Liver (tissue), 9 donors: ENCODE data around the gene CTU2. TPM values are rescaled to one million over a fixed set of nuclear protein-coding genes. Genes with fewer than 3 reads are reported as not detected.

Source experiments
- DNase-seq: peaks from one replicate; pipeline ENCODE4 v3.0.0-alpha.2; 2017; ENCODE audit warnings: low spot score
- H3K27ac ChIP-seq, 2 donors: one replicate each; pipeline ENCODE4 v1.7.0; 2013; ENCODE audit warnings: inconsistent platforms in 2 of 2, low read length in 2 of 2, control low read depth in 1 of 2, low read depth in 1 of 2, mild to moderate bottlenecking in 1 of 2
- H3K27me3 ChIP-seq, 4 donors: one replicate each; pipeline versions ENCODE4 v1.6.1 to v1.7.0; 2013; ENCODE audit warnings: low read length in 3 of 4, inconsistent platforms in 1 of 4, mild to moderate bottlenecking in 1 of 4, moderate library complexity in 1 of 4; ENCODE audit not compliant: control insufficient read depth in 4 of 4, insufficient read depth in 4 of 4
- H3K36me3 ChIP-seq, 4 donors: one replicate each; pipeline versions ENCODE4 v1.6.1 to v1.7.0; 2013; ENCODE audit warnings: low read length in 3 of 4, mild to moderate bottlenecking in 3 of 4, low read depth in 1 of 4, moderate library complexity in 1 of 4; ENCODE audit not compliant: control insufficient read depth in 4 of 4, insufficient read depth in 3 of 4
- H3K4me1 ChIP-seq, 4 donors: one replicate each; pipeline versions ENCODE4 v1.6.1 to v1.7.0; 2013; ENCODE audit warnings: low read length in 3 of 4, mild to moderate bottlenecking in 3 of 4, moderate library complexity in 1 of 4; ENCODE audit not compliant: control insufficient read depth in 4 of 4, insufficient read depth in 4 of 4
- H3K4me3 ChIP-seq, 3 donors: one replicate each; pipeline versions ENCODE4 v1.6.1 to v1.7.0; 2013; ENCODE audit warnings: low read length in 3 of 3, control low read depth in 1 of 3, low read depth in 1 of 3, mild to moderate bottlenecking in 1 of 3
- H3K9ac ChIP-seq, 2 donors: one replicate each; pipeline ENCODE4 v1.7.0; 2013; ENCODE audit warnings: low read length in 2 of 2, mild to moderate bottlenecking in 2 of 2, moderate library complexity in 2 of 2, control low read depth in 1 of 2, low read depth in 1 of 2
- H3K9me3 ChIP-seq, 4 donors: one replicate each; pipeline versions ENCODE4 v1.6.1 to v1.7.0; 2013; ENCODE audit warnings: low read length in 3 of 4; ENCODE audit not compliant: control insufficient read depth in 4 of 4
- ATF3 ChIP-seq: IDR thresholded peaks from 2 replicates; pipeline ENCODE4 v1.6.1; 2016; ENCODE audit warnings: antibody characterized with exemption
- EGR1 ChIP-seq, 2 donors: IDR thresholded peaks; 2 replicates each; pipeline ENCODE4 v1.6.1; 2016 to 2018; ENCODE audit warnings: antibody characterized with exemption in 2 of 2, low read depth in 2 of 2
- FOXA1 ChIP-seq: IDR thresholded peaks from 2 replicates; pipeline ENCODE4 v1.6.1; 2016; ENCODE audit warnings: antibody characterized with exemption
- GABPA ChIP-seq, 2 donors: IDR thresholded peaks in 1 of 2; conservative IDR thresholded peaks in 1 of 2; 2 replicates each; pipeline ENCODE4 v1.6.1; 2016; ENCODE audit warnings: antibody characterized with exemption in 2 of 2, mild to moderate bottlenecking in 1 of 2, moderate library complexity in 1 of 2
- HNF4A ChIP-seq, 2 donors: conservative IDR thresholded peaks; 2 replicates each; pipeline ENCODE4 v1.6.1; 2016; ENCODE audit warnings: antibody characterized with exemption in 2 of 2, mild to moderate bottlenecking in 2 of 2
- HNF4G ChIP-seq: IDR thresholded peaks from 2 replicates; pipeline ENCODE4 v1.6.1; 2016; ENCODE audit warnings: antibody characterized with exemption
- JUND ChIP-seq, 2 donors: IDR thresholded peaks; 2 replicates each; pipeline ENCODE4 v1.6.1; 2016; ENCODE audit warnings: antibody characterized with exemption in 2 of 2
- NR2F2 ChIP-seq: IDR thresholded peaks from 2 replicates; pipeline ENCODE4 v1.6.1; 2016; ENCODE audit warnings: antibody characterized with exemption
- RAD21 ChIP-seq, 2 donors: IDR thresholded peaks; 2 replicates each; pipeline ENCODE4 v1.6.1; 2016; ENCODE audit warnings: antibody characterized with exemption in 2 of 2, mild to moderate bottlenecking in 2 of 2
- RXRA ChIP-seq, 2 donors: IDR thresholded peaks; 2 replicates each; pipeline ENCODE4 v1.6.1; 2017 to 2018; ENCODE audit warnings: antibody characterized with exemption in 2 of 2, mild to moderate bottlenecking in 1 of 2
- TAF1 ChIP-seq: conservative IDR thresholded peaks from 2 replicates; pipeline ENCODE4 v1.6.1; 2016; ENCODE audit warnings: antibody characterized with exemption, mild to moderate bottlenecking
- YY1 ChIP-seq: IDR thresholded peaks from 2 replicates; pipeline ENCODE4 v1.6.1; 2016; ENCODE audit warnings: antibody characterized with exemption, mild to moderate bottlenecking
- ZBTB33 ChIP-seq: IDR thresholded peaks from 2 replicates; pipeline ENCODE4 v1.6.1; 2016; ENCODE audit warnings: antibody characterized with exemption
- WGBS: extraction: QIAGEN DNeasy Blood & Tissue Kit; methylation state at CpG from one replicate; pipeline ENCODE4 v1.1.7; 2013; 5-methylcytosine and 5-hydroxymethylcytosine counted together
- polyA plus RNA-seq, 2 donors: library from polyadenylated mRNA; stranded (reverse) in 1 of 2; unstranded in 1 of 2; fragments of 200-250 nt in 1 of 2; fragments of >200 nt in 1 of 2; fragmentation: Nextera tagmentation in 1 of 2; extraction: Ambion mirVana in 1 of 2; gene quantifications; one replicate each; pipeline versions ENCODE4 v1.2.1 to v1.2.3, GENCODE V29; 2013 to 2015
- total RNA-seq, 2 donors: library from RNA; depleted of rRNA; stranded (reverse); fragments of >200 nt; gene quantifications; one replicate each; pipeline ENCODE4 v1.2.3, GENCODE V29; 2014
- TF ChIP-seq, protein P1 (sequence below): fragments of 150-350 bp; IDR thresholded peaks from 2 replicates; pipeline ENCODE4 v1.5.1; 2017; ENCODE audit warnings: improper control_type of control experiment, low read depth, low read length; ENCODE audit not compliant: missing input control
- donor health status: healthy.
- donor health status: healthy.
- donor health status: healthy.
- donor health status: healthy.
- donor health status: healthy.

Gene CTU2
- total and polyA plus RNA-seq, 4 donors, result 7.0 to 8.5 (median 7.4) TPM

GRCh38 chr16:88678224-88678979 is 27.9 kb upstream of the CTU2 start:
- no peak overlapping the region for H3K27ac ChIP-seq
- H3K4me3 ChIP-seq, result no peak overlapping the region
- H3K9ac ChIP-seq, result no peak overlapping the region
- DNase-seq, result no peak
- H3K27me3 ChIP-seq, result no peaks in the 10 kb centered on the region
- H3K36me3 ChIP-seq, result peaks cover 0 to 8% (median 0%) of the 10 kb centered on the region in 4 donors
- WGBS, result 64% methylated on average over 32 of the region's 32 CpGs
- peaks cover 0 to 8% (median 0%) of the 10 kb centered on the region in 4 donors for H3K4me1 ChIP-seq
- H3K9me3 ChIP-seq, result no peaks in the 10 kb centered on the region
- no peak for TF ChIP-seq TAF1
- TF ChIP-seq RAD21 (IDR thresholded peaks at IDR 0.05), result no peak
- TF ChIP-seq YY1, result no peak

- no peak for DNase-seq
- Histone ChIP-seq H3K27ac (no peak overlapping the region), H3K27me3 (no peaks in the 10 kb centered on the region), H3K9ac (no peak overlapping the region), H3K9me3 (no peaks in the 10 kb centered on the region), H3K4me1 (peaks cover 3 to 15% (median 4%) of the 10 kb centered on the region in 4 donors), H3K36me3 (no peaks in the 10 kb centered on the region), H3K4me3 (no peak overlapping the region)
- no peak for TF ChIP-seq TAF1
- peak; percentile 26 to 51 for TF ChIP-seq HNF4A (conservative IDR thresholded peaks at IDR 0.05)
- WGBS, result 90% methylated on average over 5 of the region's 5 CpGs
Observed at GRCh38 chr16:88680554-88681083, 25.7 kb upstream of the CTU2 start.

GRCh38 chr16:88681084-88681680 is 25.1 kb upstream of the CTU2 start:
- H3K4me3 ChIP-seq, result no peak overlapping the region
- no peaks in the 10 kb centered on the region for H3K36me3 ChIP-seq
- no peaks in the 10 kb centered on the region for H3K27me3 ChIP-seq
- H3K27ac ChIP-seq, result no peak overlapping the region
- TF ChIP-seq HNF4G (no peak), RAD21 (IDR thresholded peaks at IDR 0.05) (peak in 1 of 2 donors; percentile 69)
- TF ChIP-seq, protein P1, sequence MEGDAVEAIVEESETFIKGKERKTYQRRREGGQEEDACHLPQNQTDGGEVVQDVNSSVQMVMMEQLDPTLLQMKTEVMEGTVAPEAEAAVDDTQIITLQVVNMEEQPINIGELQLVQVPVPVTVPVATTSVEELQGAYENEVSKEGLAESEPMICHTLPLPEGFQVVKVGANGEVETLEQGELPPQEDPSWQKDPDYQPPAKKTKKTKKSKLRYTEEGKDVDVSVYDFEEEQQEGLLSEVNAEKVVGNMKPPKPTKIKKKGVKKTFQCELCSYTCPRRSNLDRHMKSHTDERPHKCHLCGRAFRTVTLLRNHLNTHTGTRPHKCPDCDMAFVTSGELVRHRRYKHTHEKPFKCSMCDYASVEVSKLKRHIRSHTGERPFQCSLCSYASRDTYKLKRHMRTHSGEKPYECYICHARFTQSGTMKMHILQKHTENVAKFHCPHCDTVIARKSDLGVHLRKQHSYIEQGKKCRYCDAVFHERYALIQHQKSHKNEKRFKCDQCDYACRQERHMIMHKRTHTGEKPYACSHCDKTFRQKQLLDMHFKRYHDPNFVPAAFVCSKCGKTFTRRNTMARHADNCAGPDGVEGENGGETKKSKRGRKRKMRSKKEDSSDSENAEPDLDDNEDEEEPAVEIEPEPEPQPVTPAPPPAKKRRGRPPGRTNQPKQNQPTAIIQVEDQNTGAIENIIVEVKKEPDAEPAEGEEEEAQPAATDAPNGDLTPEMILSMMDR, result peak; percentile 38
- H3K4me1 ChIP-seq, result peaks cover 7 to 21% (median 9%) of the 10 kb centered on the region in 4 donors
- WGBS, result 59% methylated on average over 31 of the region's 31 CpGs
- H3K9ac ChIP-seq, result no peak overlapping the region
- DNase-seq, result no peak
- no peaks in the 10 kb centered on the region for H3K9me3 ChIP-seq

DNA sequence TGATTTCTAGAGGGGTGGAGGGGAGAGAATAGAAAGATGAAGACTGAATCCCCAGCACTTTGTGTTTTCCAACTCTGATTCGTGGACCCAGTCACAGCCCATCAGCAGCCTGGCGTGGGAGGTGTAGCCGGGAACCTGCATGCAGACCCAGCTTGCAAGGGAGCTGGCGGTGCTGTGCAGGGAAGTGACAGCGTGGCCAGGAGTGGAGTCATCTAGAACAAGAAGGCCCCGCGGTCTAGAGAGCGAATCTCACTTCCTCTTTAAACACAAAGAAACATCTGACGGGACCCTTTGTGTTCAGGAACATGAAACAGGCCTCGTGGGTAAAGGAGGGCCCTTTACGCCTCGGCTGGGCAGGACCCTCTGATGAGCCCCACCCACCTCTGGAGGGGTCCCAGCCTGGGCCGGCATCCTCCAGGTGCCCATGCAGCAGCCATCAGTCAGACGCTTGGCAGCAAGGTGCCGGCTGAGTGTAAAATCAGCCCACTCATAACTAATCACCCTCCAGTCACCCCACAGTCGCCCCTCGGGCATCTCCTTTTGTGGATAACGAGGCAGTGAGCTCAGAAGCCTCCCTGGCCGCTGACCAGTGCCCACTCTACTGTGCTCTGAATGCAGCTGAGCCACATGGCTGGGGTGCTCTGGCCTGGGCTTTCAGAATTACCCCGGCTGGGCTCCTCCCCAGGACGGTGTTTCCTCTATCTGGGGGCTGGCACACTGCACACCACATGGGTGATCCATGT is 24.4 kb upstream of the CTU2 start:
- peaks cover 7 to 26% (median 13%) of the 10 kb centered on the region in 4 donors for H3K4me1 ChIP-seq
- H3K4me3 ChIP-seq, result no peak overlapping the region
- DNase-seq, result no peak
- no peaks in the 10 kb centered on the region for H3K36me3 ChIP-seq
- no peak overlapping the region for H3K27ac ChIP-seq
- no peaks in the 10 kb centered on the region for H3K9me3 ChIP-seq
- no peaks in the 10 kb centered on the region for H3K27me3 ChIP-seq
- no peak overlapping the region for H3K9ac ChIP-seq
- WGBS, result 56% methylated on average over 21 of the region's 21 CpGs
- TF ChIP-seq JUND (IDR thresholded peaks at IDR 0.05) (no peak), EGR1 (IDR thresholded peaks at IDR 0.05; ENCODE audit: low read depth in 2 of 2) (no peak), HNF4A (conservative IDR thresholded peaks at IDR 0.05) (no peak), FOXA1 (no peak), ZBTB33 (no peak), YY1 (no peak), ATF3 (no peak), RXRA (IDR thresholded peaks at IDR 0.05) (no peak), GABPA (IDR thresholded peaks at IDR 0.05 in 1 of 2, conservative IDR thresholded peaks at IDR 0.05 in 1 of 2) (no peak), NR2F2 (no peak), RAD21 (IDR thresholded peaks at IDR 0.05) (no peak), HNF4G (no peak)
